ENCODE data around the gene ECHS1.

GRCh38 chr10:133334503-133335245, 38.5 kb downstream of the ECHS1 start:
- TF ChIP-seq POLR2AphosphoS5 (IDR thresholded peaks at IDR 0.05): no peak
- TF ChIP-seq EP300 (IDR thresholded peaks at IDR 0.05): no peak

Measured in esophagus muscularis mucosa (tissue), 3 donors.